Measurements from ENCODE around the gene MIOX.
"Not testable (repeated sequence)": the region's sequence is repeated elsewhere in the genome, so short reads cannot be mapped to it uniquely, and the experiment has no call there.

MIOX gene

DNA sequence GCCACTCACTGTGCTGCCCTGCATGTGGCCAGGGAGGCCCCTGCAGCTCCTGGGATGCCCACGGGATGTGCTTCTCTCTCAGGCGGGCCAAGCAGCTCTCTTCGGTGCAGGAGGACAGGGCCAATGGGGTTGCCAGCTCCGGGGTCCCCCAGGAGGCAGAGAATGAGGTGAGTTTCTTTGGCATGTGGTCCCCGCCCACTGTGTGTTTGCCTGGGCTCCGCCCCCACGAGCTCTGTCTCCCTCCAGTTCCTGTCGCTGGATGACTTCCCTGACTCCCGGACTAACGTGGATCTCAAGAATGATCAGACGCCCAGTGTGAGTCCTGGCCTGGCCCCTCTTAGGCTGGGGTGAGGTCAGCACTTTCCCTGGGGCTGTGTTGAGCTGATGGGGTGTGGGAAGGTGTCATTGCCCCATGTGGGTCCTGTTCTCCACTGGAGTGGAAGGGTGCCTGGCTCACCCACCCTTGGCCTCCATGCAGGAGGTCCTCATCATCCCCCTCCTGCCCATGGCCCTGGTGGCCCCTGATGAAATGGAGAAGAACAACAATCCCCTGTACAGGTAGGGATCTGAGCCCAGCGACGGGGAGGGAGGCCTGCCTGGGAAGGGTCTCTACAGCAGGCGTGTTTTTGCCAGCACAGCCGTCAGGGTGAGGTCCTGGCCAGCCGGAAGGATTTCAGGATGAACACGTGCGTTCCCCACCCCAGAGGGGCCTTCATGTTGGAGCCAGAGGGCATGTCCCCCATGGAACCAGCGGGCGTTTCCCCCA is 31.0 kb downstream of the MIOX start:
- DNase-seq (ENCODE audit: low read depth), result no peak

DNA sequence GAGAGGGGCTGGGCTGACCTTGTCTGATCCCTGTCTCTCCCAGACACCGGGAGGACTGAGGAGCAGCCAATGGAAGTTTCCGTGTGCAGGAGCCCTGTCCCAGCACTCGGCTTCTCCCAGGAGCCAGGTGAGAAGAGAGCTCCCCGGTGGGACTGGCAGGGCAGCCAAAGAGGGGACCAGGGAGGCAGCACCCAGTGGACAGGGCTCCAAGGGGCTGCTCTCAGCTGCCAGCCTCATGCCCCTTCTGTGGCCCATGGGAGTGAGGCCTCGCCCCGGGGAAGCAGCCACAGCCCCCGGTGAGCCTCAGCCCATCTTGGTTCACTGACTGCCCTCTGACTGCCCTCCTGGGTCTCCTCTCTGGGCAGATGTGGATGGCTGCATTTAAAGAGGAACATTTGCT is 31.9 kb downstream of the MIOX start:
- DNase-seq (ENCODE audit: low read depth), result no peak

DNA sequence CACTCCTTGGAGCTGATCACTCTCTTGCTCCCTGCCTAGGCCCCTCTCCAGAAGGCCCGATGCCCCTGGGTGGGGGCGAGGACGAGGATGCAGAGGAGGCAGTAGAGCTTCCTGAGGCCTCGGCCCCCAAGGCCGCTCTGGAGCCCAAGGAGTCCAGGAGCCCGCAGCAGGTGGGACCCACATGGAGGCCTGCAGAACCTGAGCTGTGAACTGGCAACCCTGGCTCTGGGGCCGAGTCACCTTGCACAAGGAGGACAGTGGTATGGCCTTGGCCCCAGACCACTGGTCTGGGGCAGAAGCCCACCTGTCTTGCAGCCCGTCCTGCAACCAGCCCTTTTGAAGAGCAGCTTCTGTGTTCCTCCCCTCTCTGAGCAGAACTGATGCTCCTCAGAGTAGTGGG is 32.5 kb downstream of the MIOX start:
- no peak for DNase-seq (ENCODE audit: low read depth)

GRCh38 chr22:50520184-50520583 is 33.5 kb downstream of the MIOX start:
- DNase-seq (ENCODE audit: low read depth), result not testable (repeated sequence)

- no peak for DNase-seq (ENCODE audit: low read depth)
These were observed 34.3 kb downstream of the MIOX start for GRCh38 chr22:50520826-50521453.

GRCh38 chr22:50521710-50522109 is 35.1 kb downstream of the MIOX start:
- DNase-seq (ENCODE audit: low read depth), result no peak

DNA sequence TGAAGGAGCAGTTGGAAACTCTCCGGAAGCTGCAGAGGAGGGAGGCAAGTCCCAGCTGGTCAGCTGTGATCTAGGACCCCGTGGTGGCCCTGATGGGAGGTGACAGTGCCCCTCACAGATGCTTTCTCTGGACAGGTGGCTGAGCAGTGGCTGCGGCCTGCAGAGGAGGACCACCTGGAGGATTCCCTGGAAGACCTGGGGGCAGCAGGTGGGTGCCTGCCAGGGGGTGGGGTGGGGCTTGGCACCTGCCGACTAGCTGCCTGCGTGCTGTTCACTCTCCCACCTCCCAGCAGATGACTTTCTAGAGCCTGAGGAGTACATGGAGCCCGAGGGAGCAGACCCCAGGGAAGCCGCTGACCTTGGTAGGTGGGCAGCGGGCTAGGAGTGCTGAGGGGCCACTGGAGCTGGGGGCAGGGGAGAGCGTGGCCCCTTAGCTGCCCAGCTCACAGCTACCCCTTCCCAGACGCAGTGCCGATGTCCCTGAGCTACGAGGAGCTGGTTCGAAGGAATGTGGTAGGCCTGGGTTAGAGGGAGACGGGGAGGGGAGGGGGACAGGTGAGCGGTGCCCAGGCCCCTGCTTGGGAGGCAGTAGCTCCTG is 35.6 kb downstream of the MIOX start:
- no peak for DNase-seq (ENCODE audit: low read depth)

- DNase-seq (ENCODE audit: low read depth), result no peak
These were observed 36.3 kb downstream of the MIOX start for GRCh38 chr22:50522806-50523438.

DNA sequence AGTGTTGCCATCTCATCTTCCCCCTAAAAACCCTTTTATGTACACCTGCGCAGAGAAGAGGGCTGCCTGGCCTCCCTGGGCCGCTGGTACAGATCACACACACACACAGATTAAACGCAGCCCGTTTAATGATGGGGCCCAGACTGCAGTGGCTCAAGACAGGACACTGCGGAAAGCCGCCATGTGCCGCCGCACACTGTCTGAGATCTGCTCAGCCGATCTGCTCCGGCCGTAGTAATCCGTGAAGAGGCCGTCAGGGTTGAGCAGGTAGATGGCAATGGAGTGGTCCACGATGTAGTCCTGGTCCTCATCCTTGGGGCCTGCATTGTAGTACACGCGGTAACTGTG is 36.8 kb downstream of the MIOX start:
- DNase-seq (ENCODE audit: low read depth), result no peak

DNA sequence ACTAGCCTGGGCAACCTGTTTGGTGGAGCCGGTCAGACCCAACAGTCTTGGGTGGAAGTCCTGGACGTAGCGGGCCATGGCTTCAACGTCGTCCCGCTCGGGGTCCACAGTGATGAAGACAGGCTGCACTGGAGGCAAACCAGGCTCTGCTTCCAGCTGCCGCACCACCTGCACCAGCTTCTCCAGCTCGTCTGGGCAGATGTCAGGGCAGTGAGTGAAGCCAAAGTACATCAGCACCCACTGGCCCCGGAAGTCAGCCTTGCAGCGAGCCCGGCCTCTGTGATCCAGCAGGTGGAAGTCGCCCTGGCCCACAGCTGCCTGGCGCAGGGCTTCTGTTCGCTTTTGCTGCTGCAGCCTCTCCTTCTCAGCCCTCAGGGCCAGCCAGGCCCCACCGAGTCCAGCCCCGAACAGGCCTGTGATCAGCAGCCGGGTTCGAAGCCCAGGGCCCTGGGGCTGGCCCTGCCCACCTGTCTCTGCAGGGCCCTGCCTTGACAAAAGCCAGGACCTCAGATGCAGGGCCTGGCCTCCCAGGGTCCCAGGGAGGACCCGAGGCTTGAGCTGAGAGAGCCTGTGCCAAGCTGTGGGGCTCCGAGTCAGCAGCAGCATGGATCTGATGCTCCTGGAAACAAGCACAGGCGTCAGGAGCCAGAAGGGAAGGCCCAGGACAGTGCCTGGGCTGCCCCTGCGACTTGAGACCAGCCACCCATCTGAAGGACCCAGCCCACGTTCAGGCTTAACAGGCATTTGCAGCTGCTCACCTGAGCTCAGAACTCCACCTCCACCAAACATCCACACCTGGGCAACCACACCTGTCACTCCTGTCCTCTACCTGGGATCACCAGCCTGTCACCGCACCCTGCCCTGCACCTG is 37.4 kb downstream of the MIOX start:
- DNase-seq (ENCODE audit: low read depth), result no peak

GRCh38 chr22:50524676-50525103 is 38.0 kb downstream of the MIOX start:
- DNase-seq (ENCODE audit: low read depth), result no peak

DNA sequence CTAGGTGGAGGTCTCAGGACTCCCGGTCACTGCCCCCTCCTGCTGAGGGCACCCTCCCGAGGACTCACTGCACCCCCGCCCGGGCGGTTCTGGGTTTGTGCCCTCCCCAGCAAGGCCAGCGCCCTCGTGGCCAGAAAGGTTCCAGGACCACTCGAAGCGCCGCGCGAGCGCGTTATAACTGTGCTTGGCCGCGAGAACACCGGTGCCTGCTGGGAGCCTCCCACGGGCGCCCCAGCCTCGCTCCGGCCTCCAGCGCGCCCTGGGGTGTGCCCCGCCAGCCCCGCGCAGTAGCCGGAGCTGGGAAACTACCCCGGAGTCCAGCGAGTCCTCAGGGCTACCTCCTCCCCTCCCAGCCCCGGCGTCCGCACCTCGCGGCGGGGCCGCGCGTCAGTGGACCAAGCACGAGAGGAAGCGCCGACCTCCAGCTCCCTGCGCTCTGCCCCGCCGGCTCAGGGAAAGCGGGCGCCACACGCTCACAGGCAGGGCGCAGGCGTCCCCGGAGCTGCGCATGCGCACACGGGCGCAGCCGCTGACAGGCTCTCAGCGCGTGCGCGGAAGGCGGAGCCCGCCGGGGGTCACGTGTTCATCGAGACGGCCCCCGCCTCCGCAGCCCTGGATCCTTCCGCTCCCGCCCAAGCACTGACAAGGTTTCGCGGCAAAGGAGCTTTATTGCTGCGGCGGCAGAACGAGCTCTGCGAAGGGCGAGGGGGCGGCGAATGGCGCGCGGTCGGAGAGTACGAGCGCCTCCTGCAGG is 38.6 kb downstream of the MIOX start, which contains the start of gene SCO2:
SCO2 (minus strand) TSS at position 495 of the 754 bp plus-strand sequence. CDS start 1,187 bp downstream, outside the sequence.
- peak; percentile 82 for DNase-seq (ENCODE audit: low read depth)

GRCh38 chr22:50525858-50526107 is 39.1 kb downstream of the MIOX start:
- no peak for DNase-seq (ENCODE audit: low read depth)

DNA sequence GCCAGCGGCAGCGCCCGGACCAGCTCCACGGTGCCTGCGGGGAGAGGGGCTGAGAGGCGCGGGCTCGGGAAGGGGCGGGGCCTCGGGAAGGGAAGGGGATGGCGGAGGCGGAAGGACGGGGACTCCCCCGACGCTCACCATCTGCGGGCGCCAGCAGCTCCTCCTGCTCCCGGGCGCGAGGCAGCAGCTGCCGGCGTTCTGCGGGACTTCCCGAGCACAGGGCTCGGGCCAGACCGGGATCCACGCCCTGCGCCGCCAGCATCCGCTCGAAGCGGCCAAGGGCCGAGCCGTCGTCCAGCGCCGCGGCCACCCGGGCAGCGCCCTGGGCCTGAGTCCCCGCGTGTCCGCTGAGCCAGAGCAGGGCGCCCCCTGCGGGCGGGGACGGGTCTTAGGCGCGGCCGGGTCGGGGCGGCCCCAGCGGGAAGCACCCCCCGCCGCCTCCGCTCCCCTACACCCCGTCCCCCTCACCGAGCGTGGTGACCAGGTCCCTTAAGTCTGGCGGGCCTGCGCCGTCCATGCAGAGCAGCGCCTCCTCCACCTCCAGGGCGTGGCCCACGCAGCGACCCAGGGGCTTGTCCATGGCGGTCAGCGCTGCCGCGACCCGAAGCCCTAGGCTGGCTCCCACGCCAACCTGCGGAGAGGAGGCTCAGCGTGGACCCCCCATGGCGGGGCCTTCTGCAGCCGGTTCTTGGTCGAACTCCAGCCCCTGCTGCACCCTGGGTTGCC is 39.6 kb downstream of the MIOX start:
- DNase-seq (ENCODE audit: low read depth), result no peak

- no peak for DNase-seq (ENCODE audit: low read depth)
These were observed 40.5 kb downstream of the MIOX start for GRCh38 chr22:50526834-50527801.

DNA sequence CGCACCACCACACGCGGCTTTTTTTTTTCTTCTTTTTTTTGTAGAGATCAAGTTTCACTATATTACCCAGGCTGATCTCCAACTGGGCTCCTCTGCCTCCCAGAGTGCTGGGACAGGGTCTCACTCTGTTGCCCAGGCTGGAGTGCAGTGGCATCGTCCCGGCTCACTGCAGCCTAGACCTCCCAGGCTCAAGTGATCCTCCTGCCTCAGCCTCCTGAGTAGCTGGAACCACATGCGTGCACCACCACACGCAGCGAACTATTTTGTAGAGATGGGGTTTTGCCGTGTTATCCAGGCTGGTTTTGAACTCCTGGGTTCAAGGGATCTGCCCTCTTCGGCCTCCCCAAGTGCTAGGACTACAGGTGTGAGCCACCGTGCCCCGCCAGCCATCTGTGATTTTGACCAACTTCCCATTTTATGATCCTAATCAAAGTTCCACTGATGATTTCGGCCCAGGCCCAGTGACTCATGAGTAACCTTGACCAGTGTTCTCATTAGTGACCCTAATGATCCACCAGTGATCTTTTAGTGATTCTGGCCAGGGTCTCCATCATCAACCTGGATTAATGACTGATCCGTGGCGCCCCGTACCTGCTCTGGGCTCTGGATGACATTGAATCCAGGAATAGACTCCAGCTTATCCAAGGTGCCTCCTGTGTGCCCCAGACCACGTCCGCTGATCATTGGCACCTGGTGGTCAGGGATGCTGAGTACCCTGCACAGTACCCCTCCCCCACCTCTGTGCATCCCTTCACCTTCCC is 41.4 kb downstream of the MIOX start:
- no peak for DNase-seq (ENCODE audit: low read depth)

- no peak for DNase-seq (ENCODE audit: low read depth)
These were observed 42.2 kb downstream of the MIOX start for GRCh38 chr22:50528682-50529415.

- no peak for DNase-seq (ENCODE audit: low read depth)
These were observed 42.8 kb downstream of the MIOX start for GRCh38 chr22:50529416-50529896.

Measured in non-pigmented ciliary epithelial cell (primary cell).